H1 (cell line): ENCODE measurements around the gene MIER1. TPM values are rescaled to one million over a fixed set of nuclear protein-coding genes. Genes with fewer than 3 reads are reported as not detected.
"Not testable (repeated sequence)": the region's sequence is repeated elsewhere in the genome, so short reads cannot be mapped to it uniquely, and the experiment has no call there.

ENCODE experiments used
- CTCF ChIA-PET: fragments of 300-600 bp; sonication (Branson Sonifier 250); formaldehyde crosslinking; loops from one replicate; lab custom pipeline; 2021; ENCODE audit not compliant: partially characterized antibody; lab: Charles Lee
- POLR2A ChIA-PET: fragments of 300-600 bp; sonication (Branson Sonifier 250); formaldehyde crosslinking; loops from one replicate; lab custom pipeline; 2021; ENCODE audit warnings: inconsistent platforms; ENCODE audit not compliant: partially characterized antibody; lab: Charles Lee
- DNase-seq, 2 experiments: peaks; one replicate each; pipeline versions ENCODE4 v3.0.0 to v3.0.0-alpha.2; 2010 to 2022; ENCODE audit warnings: low spot score in 2 of 2, low read depth in 1 of 2, mixed read lengths in 1 of 2
- FAIRE-seq: peaks from 2 replicates; lab custom pipeline; 2011; peaks lifted over from hg19 to GRCh38; lab: Jason Lieb, UNC
- H2AFZ ChIP-seq: 2 replicates; pipeline ENCODE4 v1.8.1; 2012; ENCODE audit warnings: low read length, inconsistent platforms
- H2AK5ac ChIP-seq: 2 replicates; pipeline ENCODE4 v1.6.1; 2013; ENCODE audit warnings: low read depth, low read length
- H2BK120ac ChIP-seq: replicated peaks from 2 replicates; pipeline ENCODE3; 2013; ENCODE audit warnings: low read depth, low read length, inconsistent platforms
- H2BK12ac ChIP-seq: 2 replicates; pipeline ENCODE4 v1.6.1; 2013; ENCODE audit warnings: low read depth, low read length
- H2BK15ac ChIP-seq: 2 replicates; pipeline ENCODE4 v1.6.1; 2013; ENCODE audit warnings: low read length
- H2BK20ac ChIP-seq: 2 replicates; pipeline ENCODE4 v1.6.1; 2013; ENCODE audit warnings: low read length
- H2BK5ac ChIP-seq: 2 replicates; pipeline ENCODE4 v1.6.1; 2013; ENCODE audit warnings: low read depth, low read length
- H3K14ac ChIP-seq: 2 replicates; pipeline ENCODE4 v1.6.1; 2013; ENCODE audit warnings: inconsistent platforms; ENCODE audit not compliant: insufficient read length
- H3K18ac ChIP-seq: 2 replicates; pipeline ENCODE4 v1.6.1; 2013; ENCODE audit warnings: low read length; ENCODE audit errors: extremely low read depth
- H3K23ac ChIP-seq: 2 replicates; pipeline ENCODE4 v1.6.1; 2013; ENCODE audit warnings: inconsistent platforms; ENCODE audit not compliant: insufficient read length
- H3K23me2 ChIP-seq: 2 replicates; pipeline ENCODE4 v1.6.1; 2013; ENCODE audit warnings: low read depth, low read length
- H3K27ac ChIP-seq: 2 replicates; pipeline ENCODE4 v1.6.1; 2011; ENCODE audit warnings: low read depth, low read length, inconsistent platforms
- H3K27me3 ChIP-seq, 4 experiments: replicated peaks in 1 of 4; 1 replicate in 1 of 4; 2 replicates in 3 of 4; pipeline versions ENCODE4 v1.6.1 to v1.8.1; 2011 to 2013; ENCODE audit warnings: low read length in 3 of 4, mild to moderate bottlenecking in 3 of 4, inconsistent platforms in 2 of 4, mixed read lengths in 2 of 4, moderate library complexity in 1 of 4; ENCODE audit not compliant: control insufficient read depth in 3 of 4, insufficient read depth in 3 of 4; ENCODE audit errors: extremely low read depth in 1 of 4
- H3K36me3 ChIP-seq, 4 experiments: 2 replicates each; pipeline versions ENCODE4 v1.6.1 to v1.8.1; 2011 to 2013; ENCODE audit warnings: mild to moderate bottlenecking in 4 of 4, low read length in 3 of 4, moderate library complexity in 2 of 4, control low read depth in 1 of 4, inconsistent platforms in 1 of 4; ENCODE audit not compliant: insufficient read depth in 4 of 4, control insufficient read depth in 2 of 4
- H3K4ac ChIP-seq: replicated peaks from 2 replicates; pipeline ENCODE3; 2013; ENCODE audit warnings: low read length, low read depth, mixed read lengths, inconsistent platforms; ENCODE audit not compliant: insufficient read length
- H3K4me1 ChIP-seq, 4 experiments: replicated peaks in 1 of 4; 1 replicate in 1 of 4; 2 replicates in 3 of 4; pipeline versions ENCODE4 v1.6.1 to v1.8.1; 2011 to 2013; ENCODE audit warnings: low read length in 3 of 4, inconsistent platforms in 2 of 4, mixed read lengths in 1 of 4; ENCODE audit not compliant: insufficient read depth in 4 of 4, control insufficient read depth in 3 of 4
- H3K4me2 ChIP-seq, 2 experiments: 2 replicates each; pipeline versions ENCODE4 v1.6.1 to v1.8.1; 2011 to 2013; ENCODE audit warnings: low read depth in 2 of 2, low read length in 2 of 2, control low read depth in 1 of 2, inconsistent platforms in 1 of 2, mild to moderate bottlenecking in 1 of 2; ENCODE audit not compliant: insufficient read depth in 1 of 2
- H3K4me3 ChIP-seq, 4 experiments: fragments of 200-600, 300-600 bp in 1 of 4; sonication (generic), shearing (Covaris generic), sonication (Bioruptor Twin) in 1 of 4; 2 replicates each; pipeline versions ENCODE4 v1.5.1 to v1.8.1; 2011 to 2016; ENCODE audit warnings: low read length in 4 of 4, low read depth in 3 of 4, control low read depth in 2 of 4, inconsistent platforms in 2 of 4, mild to moderate bottlenecking in 2 of 4, mixed read lengths in 1 of 4, moderate library complexity in 1 of 4; ENCODE audit not compliant: insufficient read depth in 2 of 4; ENCODE audit errors: extremely low read depth in 1 of 4
- H3K56ac ChIP-seq: replicated peaks from 2 replicates; pipeline ENCODE3; 2013; ENCODE audit warnings: low read depth, mild to moderate bottlenecking, mixed read lengths, low read length, inconsistent platforms; ENCODE audit not compliant: insufficient read length
- H3K79me1 ChIP-seq: 2 replicates; pipeline ENCODE4 v1.6.1; 2013; ENCODE audit warnings: low read depth, low read length, control low read depth
- H3K79me2 ChIP-seq, 2 experiments: 2 replicates each; pipeline versions ENCODE4 v1.6.1 to v1.8.1; 2012 to 2013; ENCODE audit warnings: low read length in 2 of 2, mild to moderate bottlenecking in 2 of 2, inconsistent platforms in 1 of 2; ENCODE audit not compliant: insufficient read depth in 2 of 2, control insufficient read depth in 1 of 2
- H3K9ac ChIP-seq, 4 experiments: replicated peaks in 1 of 4; 1 replicate in 1 of 4; 2 replicates in 3 of 4; pipeline versions ENCODE4 v1.6.1 to v1.8.1; 2011 to 2013; ENCODE audit warnings: low read depth in 3 of 4, low read length in 3 of 4, control low read depth in 2 of 4, mild to moderate bottlenecking in 2 of 4, moderate library complexity in 2 of 4, inconsistent platforms in 1 of 4; ENCODE audit errors: extremely low read depth in 1 of 4
- H3K9me3 ChIP-seq, 2 experiments: 2 replicates each; pipeline versions ENCODE4 v1.6.1 to v1.8.1; 2012 to 2013; ENCODE audit warnings: mild to moderate bottlenecking in 2 of 2, moderate library complexity in 2 of 2, control low read depth in 1 of 2, inconsistent platforms in 1 of 2, low read depth in 1 of 2, low read length in 1 of 2, mixed read lengths in 1 of 2; ENCODE audit not compliant: insufficient read depth in 2 of 2
- H4K20me1 ChIP-seq, 2 experiments: replicated peaks in 1 of 2; 2 replicates each; pipeline versions ENCODE3 to v1.8.1; 2011 to 2013; ENCODE audit warnings: inconsistent platforms in 2 of 2, low read length in 2 of 2, mild to moderate bottlenecking in 1 of 2; ENCODE audit not compliant: insufficient read depth in 2 of 2, control insufficient read depth in 1 of 2
- H4K5ac ChIP-seq: 2 replicates; pipeline ENCODE4 v1.6.1; 2013; ENCODE audit warnings: low read length, low read depth, mixed read lengths, inconsistent platforms; ENCODE audit not compliant: insufficient read length
- H4K8ac ChIP-seq: 2 replicates; pipeline ENCODE4 v1.8.0; 2013; ENCODE audit warnings: mild to moderate bottlenecking, moderate library complexity, low read length, inconsistent platforms; ENCODE audit not compliant: insufficient read depth; ENCODE audit errors: extremely low read depth
- H4K91ac ChIP-seq: replicated peaks from 2 replicates; pipeline ENCODE3; 2013; ENCODE audit warnings: low read length, mixed read lengths, inconsistent platforms; ENCODE audit not compliant: insufficient read length
- HDAC6 ChIP-seq: IDR thresholded peaks from one replicate; pipeline ENCODE4 v1.7.1; 2012; ENCODE audit warnings: low read depth, mild to moderate bottlenecking, inconsistent platforms, low read length, moderate library complexity
- WGBS, 2 experiments: shearing (Covaris generic) in 1 of 2; methylation state at CpG; one replicate each; pipeline versions ENCODE4 v1.1.6 to v1.1.7; 2013 to 2015; ENCODE audit warnings: low lambda C conversion rate in 2 of 2, mixed read lengths in 2 of 2, inconsistent platforms in 1 of 2, low coverage in 1 of 2, missing lambda C conversion rate in 1 of 2; ENCODE audit not compliant: insufficient replicate concordance in 2 of 2, insufficient coverage in 1 of 2, insufficient read length in 1 of 2; ENCODE audit errors: extremely low coverage in 1 of 2, missing lambda C conversion rate in 1 of 2; 5-methylcytosine and 5-hydroxymethylcytosine counted together
- polyA plus RNA-seq, 7 experiments: library from polyadenylated mRNA; depleted of rRNA in 3 of 7; stranded (reverse) in 5 of 7; unstranded in 2 of 7; fragments of >200 nt in 5 of 7; fragments of 200-250 nt in 2 of 7; gene quantifications; 1 replicate in 5 of 7; 2 replicates in 1 of 7; 4 replicates in 1 of 7; pipeline versions ENCODE4 v1.2.1 to v1.2.3, GENCODE V29; 2011 to 2013; ENCODE audit warnings: missing spikeins in 2 of 7, mixed read lengths in 2 of 7
- total RNA-seq: library from RNA; stranded (reverse); fragmentation: NEBNext Ultra II Directional; extraction: Animal tissue kit (Norgen Biotek cat#: 25700); gene quantifications from 2 replicates; pipeline ENCODE4 v1.2.1, GENCODE V29; 2021

Gene MIER1
- total and polyA plus RNA-seq, 2 of the 8 experiments (the other 6 are each of a cell fraction or from before 2014, with no cell fraction given) = 5.2 to 33.5 TPM

DNA sequence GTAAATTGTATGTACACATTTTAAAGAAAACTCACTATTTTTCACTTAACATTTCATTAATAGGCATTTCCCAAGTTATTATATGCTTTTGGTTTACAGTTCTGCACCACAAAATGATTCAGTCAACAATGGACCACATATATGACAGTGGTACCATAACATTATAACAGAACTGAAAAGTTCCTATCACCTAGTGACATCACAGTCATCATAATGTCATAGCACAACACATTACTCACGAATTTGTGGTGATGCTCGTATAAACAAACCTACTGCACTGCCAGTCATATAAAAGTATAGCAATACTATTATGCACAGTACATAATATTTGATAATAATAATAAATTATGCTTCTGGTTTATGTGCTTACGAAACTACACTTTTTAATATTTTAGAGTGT is 31.1 kb upstream of the MIER1 start:
- Histone ChIP-seq H4K20me1 (no peaks in the 10 kb centered on the region), H2BK12ac (no peak overlapping the region), H2BK15ac (no peak overlapping the region), H2BK5ac (no peak overlapping the region), H3K56ac (no peak overlapping the region), H3K23ac (no peak overlapping the region), H2BK120ac (no peak overlapping the region), H2AK5ac (no peak overlapping the region), H2AFZ (no peak overlapping the region), H3K79me1 (no peaks in the 10 kb centered on the region), H3K36me3 (no peaks in the 10 kb centered on the region), H3K23me2 (no peaks in the 10 kb centered on the region), H3K9ac (no peak overlapping the region), H3K4me2 (no peak overlapping the region), H2BK20ac (no peak overlapping the region), H3K4ac (no peak overlapping the region), H4K91ac (no peak overlapping the region), H4K5ac (no peak overlapping the region), H3K14ac (no peak overlapping the region), H3K79me2 (no peaks in the 10 kb centered on the region), H4K8ac (no peak overlapping the region), H3K4me1 (no peaks in the 10 kb centered on the region), H3K9me3 (no peaks in the 10 kb centered on the region), H3K27me3 (no peaks in the 10 kb centered on the region), H3K27ac (no peak overlapping the region)
- 87% methylated on average over 3 of the region's 3 CpGs; no CpG with 5 or more reads in 1 of the 2 experiments for WGBS, 2 experiments
- FAIRE-seq (no peak), DNase-seq (no peak)
- POLR2A ChIA-PET = no interaction called here
- CTCF ChIA-PET = no interaction called here
- TF ChIP-seq HDAC6 = no peak
- TF ChIP-seq, all 59 proteins: peak for 0
- no peak overlapping the region for H3K18ac ChIP-seq
- H3K4me3 ChIP-seq = no peak overlapping the region

DNA sequence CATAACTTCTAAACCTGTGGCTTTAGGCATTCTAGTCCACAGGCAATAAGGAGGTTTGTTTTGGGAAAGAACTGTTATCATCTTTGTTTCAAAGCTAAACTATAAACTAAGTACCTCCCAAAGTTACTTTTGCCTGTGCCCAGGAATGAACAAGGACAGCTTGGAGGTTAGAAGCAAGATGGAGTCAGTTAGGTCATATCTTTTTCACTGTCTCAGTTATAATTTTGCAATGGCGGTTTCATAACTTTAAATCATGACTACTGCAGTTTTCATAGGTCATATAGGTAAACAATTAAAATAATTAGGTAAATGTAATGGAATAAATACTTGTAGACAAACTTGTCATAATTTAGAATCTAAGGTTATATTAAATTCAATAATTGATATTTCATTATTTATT is 9.6 kb upstream of the MIER1 start:
- not testable (repeated sequence) for H3K18ac ChIP-seq, H3K79me1 ChIP-seq, H4K8ac ChIP-seq, FAIRE-seq, H3K9me3 ChIP-seq, H2BK15ac ChIP-seq, H3K56ac ChIP-seq, H3K4ac ChIP-seq, H2AK5ac ChIP-seq, H2BK5ac ChIP-seq, H3K9ac ChIP-seq, H3K4me3 ChIP-seq, H3K27me3 ChIP-seq, H2BK20ac ChIP-seq, H3K23ac ChIP-seq, H3K23me2 ChIP-seq, H2BK120ac ChIP-seq, H4K91ac ChIP-seq, H3K4me2 ChIP-seq, H3K79me2 ChIP-seq, H4K5ac ChIP-seq, DNase-seq, H3K4me1 ChIP-seq, H4K20me1 ChIP-seq, H2AFZ ChIP-seq, H3K36me3 ChIP-seq, H2BK12ac ChIP-seq, H3K14ac ChIP-seq, H3K27ac ChIP-seq
- ChIA-PET CTCF (interaction anchor here (0.6 to 1.4 kb wide), 3 partner anchors 40 to 1175 kb away, joined by 3 read pairs; no protein-coding TSS in a partner anchor), POLR2A (interaction anchor here (4.5 kb wide), 1 partner anchor 9 kb away, joined by 29 read pairs; the partner anchor contains the start of genes DNAI4 and MIER1)
- WGBS, 2 experiments = 100% methylated on average over 1 of the region's 1 CpG; no CpG with 5 or more reads in 1 of the 2 experiments
